Coronary artery (tissue), 2 donors: ENCODE data around the gene IRF2BPL.

Experiments
- DNase-seq: peaks from one replicate; pipeline ENCODE4 v3.0.0-alpha.2; 2017; ENCODE audit warnings: low spot score
- H3K27ac ChIP-seq, 2 donors: fragments of 200-600 bp; sonication (generic); one replicate each; pipeline ENCODE4 v1.5.1; 2016 to 2019
- H3K4me3 ChIP-seq: fragments of 200-600 bp; sonication (generic); 2 replicates; pipeline ENCODE4 v1.5.1; 2016; ENCODE audit warnings: mild to moderate bottlenecking, moderate library complexity
- CTCF ChIP-seq: fragments of 200-600 bp; sonication (generic); IDR thresholded peaks from one replicate; pipeline ENCODE4 v1.5.1; 2019; ENCODE audit warnings: antibody characterized with exemption

IRF2BPL gene

GRCh38 chr14:77053046-77053841 is 24.7 kb upstream of the IRF2BPL start:
- DNase-seq: no peak
- TF ChIP-seq CTCF: peak; percentile 68
- Histone ChIP-seq H3K27ac (peak overlapping the region; percentile 68 to 85), H3K4me3 (no peak overlapping the region)

GRCh38 chr14:77052281-77053044 is 24.0 kb upstream of the IRF2BPL start:
- no peak for TF ChIP-seq CTCF
- no peak overlapping the region for H3K4me3 ChIP-seq
- H3K27ac ChIP-seq: peak overlapping the region; percentile 68 to 85
- DNase-seq: peak; percentile 76

- TF ChIP-seq CTCF: no peak
- peak overlapping the region; percentile 68 to 85 for H3K27ac ChIP-seq
- peak; percentile 93 for DNase-seq
- peak overlapping the region; percentile 8 for H3K4me3 ChIP-seq
These were observed 22.6 kb upstream of the IRF2BPL start for GRCh38 chr14:77051116-77051515.

- no peak for DNase-seq
- peak overlapping the region in 1 of 2 donors; percentile 31 for H3K27ac ChIP-seq
- no peak overlapping the region for H3K4me3 ChIP-seq
- TF ChIP-seq CTCF: no peak
These were observed 18.2 kb upstream of the IRF2BPL start for GRCh38 chr14:77046721-77047120.

GRCh38 chr14:77045238-77046162 is 17.0 kb upstream of the IRF2BPL start:
- peak; percentile 70 for DNase-seq
- H3K4me3 ChIP-seq: no peak overlapping the region
- H3K27ac ChIP-seq: peak overlapping the region in 1 of 2 donors; percentile 93
- TF ChIP-seq CTCF: no peak

GRCh38 chr14:77044783-77045237 is 16.3 kb upstream of the IRF2BPL start:
- Histone ChIP-seq H3K4me3 (no peak overlapping the region), H3K27ac (peak overlapping the region; percentile 93 to 97)
- no peak for DNase-seq
- no peak for TF ChIP-seq CTCF
